Measurements from ENCODE around the gene KLC1.

DNA sequence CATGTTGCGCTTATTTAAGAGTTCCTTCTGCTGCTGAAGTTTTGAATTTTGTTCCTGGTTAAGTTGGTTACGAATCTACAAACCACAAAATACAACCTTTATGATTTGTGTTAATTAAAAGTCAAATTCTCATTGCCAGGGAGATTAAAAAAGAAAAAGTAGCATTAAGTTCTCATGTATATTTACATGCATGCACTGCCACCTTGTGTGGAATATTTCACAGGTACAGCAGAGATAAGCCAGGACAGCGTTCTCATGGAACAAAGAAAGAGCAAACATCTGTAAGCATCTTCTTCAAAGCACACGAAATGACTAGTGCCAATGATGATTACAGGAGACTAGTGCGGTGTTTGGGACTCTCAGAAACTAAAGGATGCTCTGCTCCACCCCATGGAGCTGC is 120.8 kb downstream of the KLC1 start:
- no peak for TF ChIP-seq TAF1 (IDR thresholded peaks at IDR 0.05; ENCODE audit: borderline replicate concordance, insufficient read depth, low read length)
- no peak for TF ChIP-seq FOXP2 (optimal IDR thresholded peaks at IDR 0.05; ENCODE audit: borderline replicate concordance, extremely low read depth, extremely low read length, insufficient read depth)
- TF ChIP-seq, protein P1, sequence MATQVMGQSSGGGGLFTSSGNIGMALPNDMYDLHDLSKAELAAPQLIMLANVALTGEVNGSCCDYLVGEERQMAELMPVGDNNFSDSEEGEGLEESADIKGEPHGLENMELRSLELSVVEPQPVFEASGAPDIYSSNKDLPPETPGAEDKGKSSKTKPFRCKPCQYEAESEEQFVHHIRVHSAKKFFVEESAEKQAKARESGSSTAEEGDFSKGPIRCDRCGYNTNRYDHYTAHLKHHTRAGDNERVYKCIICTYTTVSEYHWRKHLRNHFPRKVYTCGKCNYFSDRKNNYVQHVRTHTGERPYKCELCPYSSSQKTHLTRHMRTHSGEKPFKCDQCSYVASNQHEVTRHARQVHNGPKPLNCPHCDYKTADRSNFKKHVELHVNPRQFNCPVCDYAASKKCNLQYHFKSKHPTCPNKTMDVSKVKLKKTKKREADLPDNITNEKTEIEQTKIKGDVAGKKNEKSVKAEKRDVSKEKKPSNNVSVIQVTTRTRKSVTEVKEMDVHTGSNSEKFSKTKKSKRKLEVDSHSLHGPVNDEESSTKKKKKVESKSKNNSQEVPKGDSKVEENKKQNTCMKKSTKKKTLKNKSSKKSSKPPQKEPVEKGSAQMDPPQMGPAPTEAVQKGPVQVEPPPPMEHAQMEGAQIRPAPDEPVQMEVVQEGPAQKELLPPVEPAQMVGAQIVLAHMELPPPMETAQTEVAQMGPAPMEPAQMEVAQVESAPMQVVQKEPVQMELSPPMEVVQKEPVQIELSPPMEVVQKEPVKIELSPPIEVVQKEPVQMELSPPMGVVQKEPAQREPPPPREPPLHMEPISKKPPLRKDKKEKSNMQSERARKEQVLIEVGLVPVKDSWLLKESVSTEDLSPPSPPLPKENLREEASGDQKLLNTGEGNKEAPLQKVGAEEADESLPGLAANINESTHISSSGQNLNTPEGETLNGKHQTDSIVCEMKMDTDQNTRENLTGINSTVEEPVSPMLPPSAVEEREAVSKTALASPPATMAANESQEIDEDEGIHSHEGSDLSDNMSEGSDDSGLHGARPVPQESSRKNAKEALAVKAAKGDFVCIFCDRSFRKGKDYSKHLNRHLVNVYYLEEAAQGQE (IDR thresholded peaks at IDR 0.05; ENCODE audit: insufficient read depth in 1 of 2, low read depth in 2 of 2, low read length in 2 of 2): no peak
- no peak for TF ChIP-seq POLR2AphosphoS5 (IDR thresholded peaks at IDR 0.05; ENCODE audit: low read depth, low read length)
- TF ChIP-seq SIN3A (IDR thresholded peaks at IDR 0.05; ENCODE audit: borderline replicate concordance, insufficient read depth, low read length): no peak
